Neural cell (in vitro differentiated cells): ENCODE measurements around the gene SCGB2A2. TPM values are rescaled to one million over a fixed set of nuclear protein-coding genes. Genes with fewer than 3 reads are reported as not detected.

Source experiments
- H2AFZ ChIP-seq: fragments of 200-600, 300-800 bp; sonication (generic), shearing (Covaris generic); 2 replicates; pipeline ENCODE4 v1.6.0; 2014; ENCODE audit warnings: low read depth, mild to moderate bottlenecking, antibody characterized with exemption, low read length, moderate library complexity
- H3F3A ChIP-seq: fragments of 200-600 bp; shearing (Covaris generic); 2 replicates; pipeline ENCODE4 v1.6.1; 2016; ENCODE audit warnings: mild to moderate bottlenecking, moderate library complexity, mixed read lengths, antibody characterized with exemption, low read length; ENCODE audit not compliant: insufficient read depth, poor library complexity, severe bottlenecking
- H3K27ac ChIP-seq: fragments of 200-600, 300-800 bp; sonication (generic), shearing (Covaris generic); 2 replicates; pipeline ENCODE4 v1.5.1; 2014; ENCODE audit warnings: mild to moderate bottlenecking, low read length, moderate library complexity
- H3K27me3 ChIP-seq: fragments of 300-800, 200-600 bp; sonication (generic), shearing (Covaris generic); 2 replicates; pipeline ENCODE4 v1.6.0; 2014; ENCODE audit warnings: mild to moderate bottlenecking, low read depth, low read length, moderate library complexity; ENCODE audit not compliant: insufficient read depth
- H3K36me3 ChIP-seq: fragments of 300-800, 200-600 bp; sonication (generic), shearing (Covaris generic); 2 replicates; pipeline ENCODE4 v1.5.1; 2014; ENCODE audit warnings: mild to moderate bottlenecking, antibody characterized with exemption, low read length, moderate library complexity; ENCODE audit not compliant: insufficient read depth
- H3K4me2 ChIP-seq: fragments of 300-800, 200-600 bp; sonication (generic), shearing (Covaris generic); 2 replicates; pipeline ENCODE4 v1.6.0; 2014; ENCODE audit warnings: mild to moderate bottlenecking, low read length
- H3K4me3 ChIP-seq: fragments of 300-800, 200-600 bp; sonication (generic), shearing (Covaris generic); 2 replicates; pipeline ENCODE4 v1.5.1; 2014; ENCODE audit warnings: mild to moderate bottlenecking, low read length, moderate library complexity
- H3K79me2 ChIP-seq: fragments of 200-600 bp; shearing (Covaris generic); replicated peaks from 2 replicates; pipeline ENCODE4 v1.6.0; 2014; ENCODE audit warnings: mild to moderate bottlenecking, low read length, moderate library complexity; ENCODE audit not compliant: insufficient read depth
- H3K9ac ChIP-seq: fragments of 300-800, 200-600 bp; sonication (generic), shearing (Covaris generic); 2 replicates; pipeline ENCODE4 v1.6.1; 2016; ENCODE audit warnings: mild to moderate bottlenecking, low read length, mixed read lengths
- H3K9me2 ChIP-seq: fragments of 200-600 bp; shearing (Covaris generic); 2 replicates; pipeline ENCODE4 v1.6.1; 2016; ENCODE audit warnings: mild to moderate bottlenecking, low read length, mixed read lengths; ENCODE audit not compliant: insufficient read depth
- H3K9me3 ChIP-seq: fragments of 200-600, 300-800 bp; sonication (generic), shearing (Covaris generic); 2 replicates; pipeline ENCODE4 v1.6.1; 2016; ENCODE audit warnings: mild to moderate bottlenecking, mixed run types, low read length, moderate library complexity, mixed read lengths
- H4K20me1 ChIP-seq: fragments of 200-600 bp; shearing (Covaris generic); 2 replicates; pipeline ENCODE4 v1.6.1; 2016; ENCODE audit warnings: mild to moderate bottlenecking, mixed run types; ENCODE audit not compliant: insufficient read depth
- CTCF ChIP-seq: fragments of 450-650 bp; IDR thresholded peaks from 2 replicates; pipeline ENCODE4 v1.5.1; 2014; ENCODE audit warnings: antibody characterized with exemption, mild to moderate bottlenecking, moderate library complexity; ENCODE audit not compliant: poor library complexity, severe bottlenecking
- EP300 ChIP-seq: fragments of 450-650 bp; conservative IDR thresholded peaks from 2 replicates; pipeline ENCODE4 v1.6.1; 2014; ENCODE audit warnings: antibody characterized with exemption, mild to moderate bottlenecking, moderate library complexity; ENCODE audit not compliant: poor library complexity, severe bottlenecking
- EZH2 ChIP-seq: fragments of 200-600, 300-800 bp; shearing (Covaris generic), sonication (generic); IDR thresholded peaks from 2 replicates; pipeline ENCODE4 v1.6.1; 2014; ENCODE audit warnings: antibody characterized with exemption, low read length, borderline replicate concordance, mild to moderate bottlenecking; ENCODE audit not compliant: insufficient read depth, poor library complexity, severe bottlenecking
- MXI1 ChIP-seq: fragments of 450-650 bp; conservative IDR thresholded peaks from 2 replicates; pipeline ENCODE4 v1.6.1; 2014; ENCODE audit warnings: antibody characterized with exemption, mild to moderate bottlenecking; ENCODE audit not compliant: poor library complexity, severe bottlenecking
- POLR2AphosphoS5 ChIP-seq: IDR thresholded peaks from 2 replicates; pipeline ENCODE4 v1.6.1; 2012
- RAD21 ChIP-seq: fragments of 450-650 bp; conservative IDR thresholded peaks from 2 replicates; pipeline ENCODE4 v1.6.1; 2014; ENCODE audit warnings: antibody characterized with exemption, mild to moderate bottlenecking, moderate library complexity
- REST ChIP-seq: IDR thresholded peaks from 2 replicates; pipeline ENCODE4 v1.6.1; 2012; ENCODE audit warnings: borderline replicate concordance
- SMC3 ChIP-seq: fragments of 450-650 bp; conservative IDR thresholded peaks from 2 replicates; pipeline ENCODE4 v1.6.1; 2014; ENCODE audit warnings: antibody characterized with exemption, mild to moderate bottlenecking, moderate library complexity; ENCODE audit not compliant: poor library complexity
- polyA plus RNA-seq: library from polyadenylated mRNA; depleted of rRNA; stranded (reverse); fragments of >200 nt; gene quantifications from 2 replicates; pipeline ENCODE4 v1.2.3, GENCODE V29; 2014

Gene SCGB2A2
- polyA plus RNA-seq, 1 donor from 2014 or later: not detected

DNA sequence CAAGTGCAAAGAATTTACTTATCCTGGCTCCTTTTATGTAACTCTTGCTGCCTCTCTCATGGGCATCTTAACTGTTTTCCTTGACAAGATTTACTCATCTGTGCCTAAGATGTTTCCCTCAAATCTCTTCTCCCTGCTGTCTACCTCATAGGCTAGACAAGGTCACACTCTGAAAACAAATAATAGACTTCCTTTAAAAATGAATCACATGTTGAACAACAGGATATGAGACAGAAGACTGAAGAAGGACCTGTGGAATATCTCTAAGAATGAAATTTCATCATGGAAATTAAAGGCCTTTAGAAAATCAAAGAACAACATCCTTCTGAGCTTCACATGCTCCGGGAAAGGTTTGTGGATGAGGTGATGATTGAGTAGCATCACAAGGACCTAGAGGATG lies 6.0 kb upstream of the SCGB2A2 start:
- no peak overlapping the region for H3K4me2 ChIP-seq
- H4K20me1 ChIP-seq: no peaks in the 10 kb centered on the region
- no peaks in the 10 kb centered on the region for H3F3A ChIP-seq
- no peak overlapping the region for H2AFZ ChIP-seq
- no peaks in the 10 kb centered on the region for H3K9me2 ChIP-seq
- H3K36me3 ChIP-seq: no peaks in the 10 kb centered on the region
- no peak overlapping the region for H3K9ac ChIP-seq
- H3K27me3 ChIP-seq: no peaks in the 10 kb centered on the region
- no peak overlapping the region for H3K27ac ChIP-seq
- H3K79me2 ChIP-seq: no peaks in the 10 kb centered on the region
- TF ChIP-seq CTCF (no peak), MXI1 (no peak), RAD21 (no peak), REST (no peak), POLR2AphosphoS5 (no peak)
- no peaks in the 10 kb centered on the region for H3K9me3 ChIP-seq
- no peak overlapping the region for H3K4me3 ChIP-seq

GRCh38 chr11:62266558-62266957 lies 3.4 kb upstream of the SCGB2A2 start:
- Histone ChIP-seq H3K27ac (no peak overlapping the region), H3K9me3 (no peaks in the 10 kb centered on the region), H3K36me3 (no peaks in the 10 kb centered on the region), H2AFZ (no peak overlapping the region), H3K4me2 (no peak overlapping the region), H3F3A (no peaks in the 10 kb centered on the region), H3K79me2 (no peaks in the 10 kb centered on the region), H4K20me1 (no peaks in the 10 kb centered on the region), H3K27me3 (no peaks in the 10 kb centered on the region), H3K4me3 (no peak overlapping the region), H3K9ac (no peak overlapping the region), H3K9me2 (no peaks in the 10 kb centered on the region)
- TF ChIP-seq EP300 (no peak), CTCF (no peak), EZH2 (no peak), MXI1 (no peak), RAD21 (no peak), REST (no peak), POLR2AphosphoS5 (no peak), SMC3 (no peak)
